B cell (primary cell): Measurements from ENCODE around the gene PTPRC.

Experiments
- EZH2 ChIP-seq: IDR thresholded peaks from 2 replicates; pipeline ENCODE4 v1.6.1; 2012; ENCODE audit warnings: borderline replicate concordance, low read depth, mild to moderate bottlenecking, moderate library complexity, low read length; ENCODE audit not compliant: insufficient read depth, poor library complexity, severe bottlenecking
- TF ChIP-seq, protein P1 (sequence below): fragments of 200-600 bp; IDR thresholded peaks from one replicate; pipeline ENCODE4 v1.8.0; 2022; ENCODE audit warnings: antibody characterized with exemption, mild to moderate bottlenecking

DNA sequence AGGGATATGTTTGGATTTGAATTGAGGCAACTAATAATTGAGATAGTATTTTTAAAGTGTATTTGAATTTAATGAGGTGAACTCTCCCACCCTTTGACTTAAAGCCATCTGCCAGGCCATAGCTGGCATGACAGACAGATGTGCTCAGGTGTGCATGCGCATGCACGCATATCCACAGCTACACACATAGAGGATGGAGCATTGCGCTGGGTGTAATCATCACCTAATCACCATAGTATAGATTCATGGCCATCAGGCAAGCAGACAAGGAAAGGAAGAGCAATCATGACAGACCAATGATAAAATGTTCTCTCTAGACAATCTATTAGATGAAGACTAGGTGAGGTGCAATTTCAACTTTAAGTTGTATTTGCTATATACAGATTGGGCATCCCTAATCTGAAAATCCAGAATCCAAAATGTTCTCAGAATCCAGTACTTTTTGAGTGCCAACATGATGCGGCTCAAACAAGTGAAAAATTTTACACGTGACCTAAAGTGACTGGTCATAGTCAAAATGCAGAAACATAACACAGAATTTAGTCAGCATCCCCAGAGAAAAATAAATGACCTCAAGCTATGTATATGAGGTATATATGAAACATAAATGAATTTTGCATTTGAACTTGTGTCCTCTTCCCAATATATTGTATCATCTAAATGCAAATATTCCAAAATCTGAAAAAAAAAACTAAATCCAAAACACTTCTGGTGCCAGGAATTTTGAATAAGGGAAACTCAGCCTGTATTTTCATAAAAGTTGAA is 70.1 kb downstream of the PTPRC start:
- TF ChIP-seq, protein P1, sequence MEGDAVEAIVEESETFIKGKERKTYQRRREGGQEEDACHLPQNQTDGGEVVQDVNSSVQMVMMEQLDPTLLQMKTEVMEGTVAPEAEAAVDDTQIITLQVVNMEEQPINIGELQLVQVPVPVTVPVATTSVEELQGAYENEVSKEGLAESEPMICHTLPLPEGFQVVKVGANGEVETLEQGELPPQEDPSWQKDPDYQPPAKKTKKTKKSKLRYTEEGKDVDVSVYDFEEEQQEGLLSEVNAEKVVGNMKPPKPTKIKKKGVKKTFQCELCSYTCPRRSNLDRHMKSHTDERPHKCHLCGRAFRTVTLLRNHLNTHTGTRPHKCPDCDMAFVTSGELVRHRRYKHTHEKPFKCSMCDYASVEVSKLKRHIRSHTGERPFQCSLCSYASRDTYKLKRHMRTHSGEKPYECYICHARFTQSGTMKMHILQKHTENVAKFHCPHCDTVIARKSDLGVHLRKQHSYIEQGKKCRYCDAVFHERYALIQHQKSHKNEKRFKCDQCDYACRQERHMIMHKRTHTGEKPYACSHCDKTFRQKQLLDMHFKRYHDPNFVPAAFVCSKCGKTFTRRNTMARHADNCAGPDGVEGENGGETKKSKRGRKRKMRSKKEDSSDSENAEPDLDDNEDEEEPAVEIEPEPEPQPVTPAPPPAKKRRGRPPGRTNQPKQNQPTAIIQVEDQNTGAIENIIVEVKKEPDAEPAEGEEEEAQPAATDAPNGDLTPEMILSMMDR = no peak
- TF ChIP-seq EZH2 = no peak
